OCI-LY1 (cell line): ENCODE results near the gene TENM4.

Experiments
- H2AFZ ChIP-seq: fragments of 200-600 bp; sonication (generic), shearing (Covaris generic); 2 replicates; pipeline ENCODE4 v1.6.0; 2014; ENCODE audit warnings: antibody characterized with exemption, mild to moderate bottlenecking, low read length
- H3F3A ChIP-seq: fragments of 200-600 bp; sonication (generic), shearing (Covaris generic); 2 replicates; pipeline ENCODE4 v1.6.0; 2014; ENCODE audit warnings: mild to moderate bottlenecking, antibody characterized with exemption, low read length, moderate library complexity; ENCODE audit not compliant: insufficient read depth
- H3K27ac ChIP-seq: fragments of 200-600 bp; sonication (generic); 2 replicates; pipeline ENCODE4 v1.5.1; 2014; ENCODE audit warnings: low read length, mixed run types, mild to moderate bottlenecking, low read depth; ENCODE audit not compliant: poor library complexity, severe bottlenecking
- H3K27me3 ChIP-seq: fragments of 200-600 bp; sonication (generic); 2 replicates; pipeline ENCODE4 v1.6.0; 2014; ENCODE audit warnings: antibody characterized with exemption, mild to moderate bottlenecking, low read length, moderate library complexity; ENCODE audit not compliant: insufficient read depth
- H3K36me3 ChIP-seq: fragments of 200-600 bp; sonication (generic); 2 replicates; pipeline ENCODE4 v1.6.1; 2014; ENCODE audit warnings: mild to moderate bottlenecking, antibody characterized with exemption, low read length, moderate library complexity, mixed read lengths; ENCODE audit not compliant: insufficient read depth
- H3K4me1 ChIP-seq: fragments of 200-600 bp; sonication (generic); 2 replicates; pipeline ENCODE4 v1.5.1; 2014; ENCODE audit warnings: mild to moderate bottlenecking, low read length, moderate library complexity; ENCODE audit not compliant: insufficient read depth, severe bottlenecking
- H3K4me2 ChIP-seq: fragments of 200-600 bp; sonication (generic), shearing (Covaris generic); 2 replicates; pipeline ENCODE4 v1.6.1; 2014; ENCODE audit warnings: low read length
- H3K4me3 ChIP-seq: fragments of 200-600 bp; sonication (generic); 2 replicates; pipeline ENCODE4 v1.5.1; 2014; ENCODE audit warnings: low read length, low read depth, mild to moderate bottlenecking, mixed read lengths; ENCODE audit not compliant: poor library complexity, severe bottlenecking
- H3K79me2 ChIP-seq: fragments of 200-600 bp; shearing (Covaris generic); 2 replicates; pipeline ENCODE4 v1.6.1; 2016; ENCODE audit warnings: mixed run types, low read length, mixed read lengths; ENCODE audit not compliant: insufficient read depth
- H3K9ac ChIP-seq: fragments of 200-600 bp; sonication (generic), shearing (Covaris generic); 2 replicates; pipeline ENCODE4 v1.6.1; 2014; ENCODE audit warnings: mild to moderate bottlenecking, low read length, mixed read lengths
- H3K9me2 ChIP-seq: fragments of 200-600 bp; sonication (generic), shearing (Covaris generic); 2 replicates; pipeline ENCODE4 v1.6.1; 2014; ENCODE audit warnings: low read depth, mild to moderate bottlenecking, low read length, mixed read lengths
- H3K9me3 ChIP-seq: fragments of 200-600 bp; shearing (Covaris generic); 2 replicates; pipeline ENCODE4 v1.6.1; 2014; ENCODE audit warnings: low read length, mixed read lengths
- H4K20me1 ChIP-seq: fragments of 200-600 bp; sonication (generic), shearing (Covaris generic); 2 replicates; pipeline ENCODE4 v1.6.0; 2016; ENCODE audit warnings: mild to moderate bottlenecking, low read length; ENCODE audit not compliant: insufficient read depth
- CTCF ChIP-seq: fragments of 200-600 bp; sonication (generic), shearing (Covaris generic); IDR thresholded peaks from 2 replicates; pipeline ENCODE4 v1.5.1; 2017; ENCODE audit warnings: mild to moderate bottlenecking, antibody characterized with exemption, low read length, moderate library complexity, mixed read lengths
- EZH2 ChIP-seq: fragments of 200-600 bp; sonication (generic), shearing (Covaris generic); IDR thresholded peaks from 2 replicates; pipeline ENCODE4 v1.8.0; 2017; ENCODE audit warnings: borderline replicate concordance, mixed run types, mild to moderate bottlenecking, antibody characterized with exemption, low read length, moderate library complexity, mixed read lengths

TENM4 gene

GRCh38 chr11:78722786-78723185 is 718.0 kb downstream of the TENM4 start:
- no peaks in the 10 kb centered on the region for H3F3A ChIP-seq
- no peak overlapping the region for H3K4me3 ChIP-seq
- no peaks in the 10 kb centered on the region for H3K9me2 ChIP-seq
- no peak overlapping the region for H2AFZ ChIP-seq
- H3K27me3 ChIP-seq, result no peaks in the 10 kb centered on the region; the same call in 1 of the 2 replicates
- no peak for TF ChIP-seq CTCF
- TF ChIP-seq EZH2, result no peak
- H4K20me1 ChIP-seq, result no peaks in the 10 kb centered on the region
- no peaks in the 10 kb centered on the region for H3K9me3 ChIP-seq
- no peak overlapping the region for H3K9ac ChIP-seq
- H3K4me2 ChIP-seq, result no peak overlapping the region
- no peak overlapping the region for H3K27ac ChIP-seq
- H3K36me3 ChIP-seq, result no peaks in the 10 kb centered on the region
- H3K79me2 ChIP-seq, result no peaks in the 10 kb centered on the region
- H3K4me1 ChIP-seq, result no peaks in the 10 kb centered on the region

DNA sequence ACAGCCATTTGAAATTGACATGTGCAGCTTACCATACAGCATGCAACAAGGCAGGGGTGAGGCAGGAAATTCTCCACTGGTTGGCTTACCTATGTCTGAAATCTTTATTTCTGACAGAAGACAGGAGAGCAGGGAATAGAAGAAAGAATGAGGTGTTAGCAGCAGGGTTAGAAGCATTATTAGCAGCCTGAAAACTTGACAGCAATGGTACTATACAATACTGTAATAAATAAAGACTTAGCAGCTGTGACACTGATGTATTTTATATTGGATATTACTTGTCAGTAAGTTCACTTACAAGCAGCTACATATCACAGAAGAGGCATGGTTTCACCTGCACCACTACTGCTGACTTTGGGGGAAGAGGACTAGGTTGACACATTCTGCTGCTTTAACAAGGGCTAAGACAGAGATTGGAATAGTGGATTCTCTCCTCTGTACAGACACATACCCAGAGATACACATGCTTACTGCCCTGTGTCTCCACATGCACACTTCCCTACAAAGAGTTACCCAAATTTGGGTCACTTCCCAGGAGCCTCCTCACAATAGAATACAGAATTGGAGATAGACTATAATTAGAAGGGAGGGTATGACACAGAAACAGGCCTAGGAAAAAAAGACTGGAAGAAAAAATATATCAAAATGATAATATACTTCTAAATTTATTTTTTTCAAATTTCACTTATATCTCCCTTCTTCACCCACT is 720.4 kb downstream of the TENM4 start:
- H4K20me1 ChIP-seq, result no peaks in the 10 kb centered on the region
- H3K27ac ChIP-seq, result no peak overlapping the region
- H3K4me3 ChIP-seq, result no peak overlapping the region
- H2AFZ ChIP-seq, result no peak overlapping the region
- no peaks in the 10 kb centered on the region for H3K4me1 ChIP-seq
- no peaks in the 10 kb centered on the region; the same call in 1 of the 2 replicates for H3K27me3 ChIP-seq
- H3F3A ChIP-seq, result no peaks in the 10 kb centered on the region
- no peaks in the 10 kb centered on the region for H3K9me2 ChIP-seq
- H3K9ac ChIP-seq, result no peak overlapping the region
- H3K4me2 ChIP-seq, result no peak overlapping the region
- TF ChIP-seq CTCF, result no peak
- TF ChIP-seq EZH2, result no peak
- no peaks in the 10 kb centered on the region for H3K79me2 ChIP-seq
- H3K9me3 ChIP-seq, result no peaks in the 10 kb centered on the region
- no peaks in the 10 kb centered on the region for H3K36me3 ChIP-seq

- Histone ChIP-seq H3K27me3 (no peaks in the 10 kb centered on the region; the same call in 1 of the 2 replicates), H3K4me2 (no peak overlapping the region), H3K9me3 (no peaks in the 10 kb centered on the region), H4K20me1 (no peaks in the 10 kb centered on the region), H3K79me2 (no peaks in the 10 kb centered on the region), H3K9me2 (no peaks in the 10 kb centered on the region), H2AFZ (no peak overlapping the region), H3F3A (no peaks in the 10 kb centered on the region), H3K4me1 (no peaks in the 10 kb centered on the region), H3K9ac (no peak overlapping the region), H3K27ac (no peak overlapping the region), H3K4me3 (no peak overlapping the region), H3K36me3 (no peaks in the 10 kb centered on the region)
- TF ChIP-seq CTCF (no peak), EZH2 (no peak)
Observed at GRCh38 chr11:78717041-78717440, 723.8 kb downstream of the TENM4 start.
